ENCODE results near the gene IQCB1.
"Not testable (repeated sequence)": the region's sequence is repeated elsewhere in the genome, so short reads cannot be mapped to it uniquely, and the experiment has no call there.

IQCB1 gene

GRCh38 chr3:121786485-121786884 lies 48.4 kb downstream of the IQCB1 start:
- TF ChIP-seq CTCF (IDR thresholded peaks at IDR 0.05; ENCODE audit: insufficient read depth, missing control alignments), result no peak
- DNase-seq (ENCODE audit: insufficient read length, low spot score), result no peak

GRCh38 chr3:121782784-121783183 lies 52.1 kb downstream of the IQCB1 start:
- not testable (repeated sequence) for FAIRE-seq; DNase-seq (ENCODE audit: insufficient read length, low spot score)

More at GRCh38 chr3:121786485-121786884, 48.4 kb downstream of the IQCB1 start:
- FAIRE-seq, result no peak

GRCh38 chr3:121781611-121782010 lies 53.2 kb downstream of the IQCB1 start:
- TF ChIP-seq CTCF (IDR thresholded peaks at IDR 0.05; ENCODE audit: insufficient read depth, missing control alignments), result no peak
- no peak for FAIRE-seq
- no peak for DNase-seq (ENCODE audit: insufficient read length, low spot score)

- not testable (repeated sequence) for DNase-seq (ENCODE audit: insufficient read length, low spot score); FAIRE-seq
Observed at GRCh38 chr3:121775095-121775494, 59.8 kb downstream of the IQCB1 start.

GRCh38 chr3:121769246-121769645 lies 65.6 kb downstream of the IQCB1 start:
- DNase-seq (ENCODE audit: insufficient read length, low spot score) (no peak), FAIRE-seq (no peak)
- no peak for TF ChIP-seq CTCF (IDR thresholded peaks at IDR 0.05; ENCODE audit: insufficient read depth, missing control alignments)

- DNase-seq (ENCODE audit: insufficient read length, low spot score), result no peak
- no peak for FAIRE-seq
- no peak for TF ChIP-seq CTCF (IDR thresholded peaks at IDR 0.05; ENCODE audit: insufficient read depth, missing control alignments)
Observed at GRCh38 chr3:121768452-121768851, 66.4 kb downstream of the IQCB1 start.

- DNase-seq (ENCODE audit: insufficient read length, low spot score) (peak; percentile 34), FAIRE-seq (peak; percentile 97)
- no peak for TF ChIP-seq CTCF (IDR thresholded peaks at IDR 0.05; ENCODE audit: insufficient read depth, missing control alignments)
Observed at GRCh38 chr3:121759541-121760202, 75.2 kb downstream of the IQCB1 start.

GRCh38 chr3:121758727-121759450 lies 76.0 kb downstream of the IQCB1 start:
- peak; percentile 85 for FAIRE-seq
- no peak for TF ChIP-seq CTCF (IDR thresholded peaks at IDR 0.05; ENCODE audit: insufficient read depth, missing control alignments)

More at GRCh38 chr3:121758727-121759450, 76.0 kb downstream of the IQCB1 start:
- DNase-seq (ENCODE audit: insufficient read length, low spot score), result no peak
